GM15510 (cell line): ENCODE measurements around the gene PNKD.
A peak's percentile ranks its signal among the peaks of the same experiment; 100 is the strongest.

Experiments used
- POLR2A ChIP-seq: IDR thresholded peaks from 3 replicates; pipeline ENCODE4 v1.6.1; 2011; ENCODE audit warnings: borderline replicate concordance; ENCODE audit not compliant: insufficient read length; ENCODE audit errors: extremely low read depth

Gene PNKD

GRCh38 chr2:218331745-218332144 lies 61.4 kb downstream of the PNKD start:
- TF ChIP-seq POLR2A = no peak

GRCh38 chr2:218332288-218332687 lies 62.0 kb downstream of the PNKD start:
- no peak for TF ChIP-seq POLR2A

GRCh38 chr2:218332920-218333645 lies 62.8 kb downstream of the PNKD start:
- TF ChIP-seq POLR2A = peak; percentile 40

- no peak for TF ChIP-seq POLR2A
Measured at GRCh38 chr2:218334531-218334930, 64.2 kb downstream of the PNKD start.

GRCh38 chr2:218340656-218341055 lies 70.3 kb downstream of the PNKD start:
- no peak for TF ChIP-seq POLR2A

- no peak for TF ChIP-seq POLR2A
Measured at GRCh38 chr2:218341381-218341780, 71.1 kb downstream of the PNKD start.

GRCh38 chr2:218342837-218343236 lies 72.5 kb downstream of the PNKD start:
- TF ChIP-seq POLR2A = no peak

- TF ChIP-seq POLR2A = no peak
Measured at GRCh38 chr2:218343591-218343990, 73.3 kb downstream of the PNKD start.

- no peak for TF ChIP-seq POLR2A
Measured at GRCh38 chr2:218344090-218344754, 73.9 kb downstream of the PNKD start.

- TF ChIP-seq POLR2A = no peak
Measured at GRCh38 chr2:218344755-218345417, 74.6 kb downstream of the PNKD start.

GRCh38 chr2:218345491-218346236 lies 75.3 kb downstream of the PNKD start:
- no peak for TF ChIP-seq POLR2A

- no peak for TF ChIP-seq POLR2A
Measured at GRCh38 chr2:218347172-218347571, 76.9 kb downstream of the PNKD start.

- no peak for TF ChIP-seq POLR2A
Measured at GRCh38 chr2:218354045-218354444, 83.7 kb downstream of the PNKD start.

- TF ChIP-seq POLR2A = no peak
Measured at GRCh38 chr2:218354850-218355443, 84.6 kb downstream of the PNKD start.
